K562 (cell line): Measurements from ENCODE around the gene TXNRD2. TPM values are rescaled to one million over a fixed set of nuclear protein-coding genes. Genes with fewer than 3 reads are reported as not detected.
A peak's percentile ranks its signal among the peaks of the same experiment; 100 is the strongest.

Experiments used
- ATAC-seq: fragments of 200-7000 bp; cut with Tn5 transposase; 3 replicates; pipeline ENCODE4 v1.9.1; 2020; ENCODE audit warnings: moderate library complexity
- BruUV-seq: library from RNA; stranded (reverse); fragments of 400-500 nt; replicated peaks from 2 replicates; lab custom pipeline; 2021; lab: Mats Ljungman, UMichigan
- CTCF ChIA-PET: fragments of 300-600 bp; formaldehyde crosslinking; extraction: SDS; loops from one replicate; lab custom pipeline; 2021; ENCODE audit warnings: low intra/inter-chr PET ratio; lab: Yijun Ruan, JAX
- POLR2A ChIA-PET: fragments of 300-600, 350-650 bp; sonication (Branson Sonifier 250); formaldehyde crosslinking; extraction: SDS; loops from one replicate; lab custom pipeline; 2021; ENCODE audit warnings: antibody characterized with exemption, inconsistent platforms; lab: Yijun Ruan, JAX
- DNase-seq, 4 experiments: peaks; one replicate each; pipeline versions ENCODE4 v3.0.0 to v3.0.0-alpha.2; 2011 to 2018; ENCODE audit warnings: low spot score in 3 of 4, mixed read lengths in 3 of 4; ENCODE audit errors: extremely low read depth in 1 of 4
- FAIRE-seq: peaks from 2 replicates; lab custom pipeline; 2011; peaks lifted over from hg19 to GRCh38; lab: Jason Lieb, UNC
- H2AFZ ChIP-seq: 2 replicates; pipeline ENCODE4 v1.6.0; 2011; ENCODE audit warnings: low read depth, low read length, control low read depth, inconsistent platforms
- H3K27ac ChIP-seq: fragments of 200-600 bp; 3 replicates; pipeline ENCODE4 v1.8.0; 2011; ENCODE audit warnings: low read depth, mild to moderate bottlenecking, control low read depth, inconsistent platforms, low read length, moderate library complexity, mixed read lengths; ENCODE audit errors: extremely low read depth
- H3K27me3 ChIP-seq, 2 experiments: fragments of 300-600 bp in 1 of 2; 2 replicates in 1 of 2; 3 replicates in 1 of 2; pipeline versions ENCODE4 v1.6.0 to v1.8.0; 2011; ENCODE audit warnings: inconsistent platforms in 2 of 2, low read length in 2 of 2, mild to moderate bottlenecking in 1 of 2, mixed read lengths in 1 of 2, moderate library complexity in 1 of 2; ENCODE audit not compliant: control insufficient read depth in 2 of 2, insufficient read depth in 2 of 2
- H3K36me3 ChIP-seq: fragments of 300-600 bp; 3 replicates; pipeline ENCODE4 v1.8.0; 2011; ENCODE audit warnings: mild to moderate bottlenecking, low read length, inconsistent platforms; ENCODE audit not compliant: control insufficient read depth, insufficient read depth
- H3K4me1 ChIP-seq, 2 experiments: fragments of 200-600 bp in 1 of 2; replicated peaks in 1 of 2; 2 replicates in 1 of 2; 3 replicates in 1 of 2; pipeline versions ENCODE4 v1.5.1 to v1.8.0; 2011; ENCODE audit warnings: inconsistent platforms in 2 of 2, low read length in 2 of 2, mild to moderate bottlenecking in 1 of 2, mixed read lengths in 1 of 2, moderate library complexity in 1 of 2; ENCODE audit not compliant: control insufficient read depth in 2 of 2, insufficient read depth in 2 of 2
- H3K4me2 ChIP-seq: 2 replicates; pipeline ENCODE4 v1.6.1; 2011; ENCODE audit warnings: low read length, control low read depth, inconsistent platforms, mixed read lengths; ENCODE audit not compliant: insufficient read depth
- H3K4me3 ChIP-seq: fragments of 200-600 bp; sonication (generic), shearing (Covaris generic); 2 replicates; pipeline ENCODE4 v1.5.1; 2016; ENCODE audit warnings: control low read depth, inconsistent platforms
- H3K79me2 ChIP-seq: fragments of 200-600 bp; 3 replicates; pipeline ENCODE4 v1.8.0; 2011; ENCODE audit warnings: low read length, inconsistent platforms; ENCODE audit not compliant: control insufficient read depth, insufficient read depth
- H3K9ac ChIP-seq, 2 experiments: 2 replicates each; pipeline versions ENCODE4 v1.6.0 to v1.6.1; 2011; ENCODE audit warnings: low read depth in 2 of 2, low read length in 2 of 2, control low read depth in 1 of 2, inconsistent platforms in 1 of 2, mild to moderate bottlenecking in 1 of 2, mixed read lengths in 1 of 2; ENCODE audit not compliant: insufficient read depth in 1 of 2
- H3K9me1 ChIP-seq: one replicate; pipeline ENCODE4 v1.6.0; 2011; ENCODE audit warnings: inconsistent platforms, mild to moderate bottlenecking, low read length, moderate library complexity; ENCODE audit not compliant: control insufficient read depth, insufficient read depth
- H3K9me3 ChIP-seq: replicated peaks from 2 replicates; pipeline ENCODE4 v1.5.1; 2011; ENCODE audit warnings: low read depth, low read length, inconsistent platforms; ENCODE audit not compliant: control insufficient read depth, insufficient read depth
- H4K20me1 ChIP-seq: replicated peaks from 2 replicates; pipeline ENCODE4 v1.6.1; 2011; ENCODE audit warnings: low read length, inconsistent platforms, mixed read lengths; ENCODE audit not compliant: control insufficient read depth, insufficient read depth
- ETV1 ChIP-seq: fragments of 450-650 bp; conservative IDR thresholded peaks from 2 replicates; pipeline ENCODE4 v1.6.1; 2016; ENCODE audit warnings: missing genetic modification characterization, control low read depth, low read depth, missing compliant biosample characterization
- HDAC8 ChIP-seq: fragments of 450-650 bp; IDR thresholded peaks from 2 replicates; pipeline ENCODE4 v1.6.1; 2016; ENCODE audit warnings: mild to moderate bottlenecking, missing genetic modification characterization, moderate library complexity, missing compliant biosample characterization
- HMG20B ChIP-seq: fragments of 250-450 bp; sonication (Bioruptor Pico); IDR thresholded peaks from 2 replicates; pipeline ENCODE4 v1.5.0; 2021; ENCODE audit warnings: mild to moderate bottlenecking
- HNRNPK ChIP-seq: fragments of 200-400 bp; formaldehyde crosslinking; IDR thresholded peaks from one replicate; pipeline ENCODE4 v1.6.1; 2018; ENCODE audit warnings: mild to moderate bottlenecking, low read depth, low read length; ENCODE audit not compliant: poor library complexity, severe bottlenecking
- MLLT1 ChIP-seq, 2 experiments: fragments of 450-650 bp; IDR thresholded peaks; 2 replicates each; pipeline ENCODE4 v1.6.1; 2016
- NFYB ChIP-seq: IDR thresholded peaks from 2 replicates; pipeline ENCODE4 v1.6.1; 2011; ENCODE audit warnings: mild to moderate bottlenecking, moderate library complexity; ENCODE audit not compliant: insufficient read length; ENCODE audit errors: extremely low read depth
- PML ChIP-seq: IDR thresholded peaks from 2 replicates; pipeline ENCODE4 v1.6.1; 2012; ENCODE audit warnings: low read length, inconsistent platforms
- RFX7 ChIP-seq: fragments of 250-450 bp; sonication (Bioruptor Pico); IDR thresholded peaks from 2 replicates; pipeline ENCODE4 v1.5.1; 2021; ENCODE audit warnings: mild to moderate bottlenecking
- SFPQ ChIP-seq: fragments of 200-400 bp; formaldehyde crosslinking; IDR thresholded peaks from 2 replicates; pipeline ENCODE4 v1.6.1; 2017; ENCODE audit warnings: mild to moderate bottlenecking, low read depth, low read length, moderate library complexity
- SRF ChIP-seq, 2 experiments: fragments of 250-450, 450-650 bp in 1 of 2; sonication (Bioruptor Pico) in 1 of 2; sonication (generic) in 1 of 2; formaldehyde crosslinking; IDR thresholded peaks; 2 replicates each; pipeline versions ENCODE4 v1.5.0 to v1.5.1; 2020 to 2022; ENCODE audit warnings: mild to moderate bottlenecking in 1 of 2, missing genetic modification reagents in 1 of 2
- XRCC4 ChIP-seq: IDR thresholded peaks from one replicate; pipeline ENCODE4 v1.6.1; 2011; ENCODE audit not compliant: insufficient read depth, insufficient read length; ENCODE audit errors: extremely low read depth
- ZNF212 ChIP-seq: fragments of 450-650 bp; formaldehyde crosslinking; IDR thresholded peaks from 2 replicates; pipeline ENCODE4 v1.4.0; 2020; ENCODE audit warnings: mild to moderate bottlenecking
- ZNF23 ChIP-seq: fragments of 250-450 bp; sonication (Bioruptor Pico); IDR thresholded peaks from 2 replicates; pipeline ENCODE4 v1.4.0; 2020; ENCODE audit warnings: mild to moderate bottlenecking
- ZNF347 ChIP-seq: fragments of 450-650 bp; formaldehyde crosslinking; IDR thresholded peaks from 2 replicates; pipeline ENCODE4 v1.4.0; 2020; ENCODE audit warnings: low read depth, mild to moderate bottlenecking, moderate library complexity
- ZNF586 ChIP-seq: fragments of 450-650 bp; formaldehyde crosslinking; conservative IDR thresholded peaks from 2 replicates; pipeline ENCODE4 v1.4.0; 2020; ENCODE audit warnings: mild to moderate bottlenecking, moderate library complexity
- WGBS: fragments of 100-300 bp; shearing (Covaris generic); methylation state at CpG from one replicate; pipeline ENCODE4 v1.1.6; 2016; ENCODE audit warnings: low coverage, mixed read lengths; ENCODE audit not compliant: insufficient coverage; ENCODE audit errors: missing lambda C conversion rate; 5-methylcytosine and 5-hydroxymethylcytosine counted together
- in situ Hi-C: fragments of 300-500 bp; cut with MboI; formaldehyde crosslinking; loops from 4 replicates; pipeline ENCODE4 v1.15.0; 2018; ENCODE audit warnings: inconsistent platforms, mixed read lengths
- intact Hi-C: fragments of 100-400 bp; cut with micrococcal nuclease; formaldehyde crosslinking; loops from 2 replicates; pipeline ENCODE4 v1.14.2; 2022
- polyA plus RNA-seq, 8 experiments: library from polyadenylated mRNA; depleted of rRNA in 4 of 8; stranded (reverse) in 5 of 8; unstranded in 3 of 8; fragments of >200 nt; fragmentation: Nextera tagmentation in 2 of 8; fragmentation: Illumina TruSeq in 1 of 8; extraction: Ambion mirVana in 2 of 8; extraction: Trizol in 1 of 8; gene quantifications; 2 replicates each; pipeline versions ENCODE4 v1.2.1 to v1.2.3, GENCODE V29; 2011 to 2014; ENCODE audit warnings: inconsistent platforms in 1 of 8, missing spikeins in 1 of 8
- total RNA-seq, 7 experiments: library from RNA; depleted of rRNA in 6 of 7; stranded (reverse); fragments of >200 nt in 6 of 7; fragmentation: Illumina TruSeq in 2 of 7; extraction: Trizol in 2 of 7; gene quantifications; 2 replicates each; pipeline versions ENCODE4 v1.2.1 to v1.2.3, GENCODE V29; 2011 to 2021; ENCODE audit warnings: low replicate concordance in 1 of 7
- TF ChIP-seq, protein P1 (sequence below): fragments of 450-650 bp; formaldehyde crosslinking; IDR thresholded peaks from 2 replicates; pipeline ENCODE4 v1.4.0; 2020; ENCODE audit warnings: mild to moderate bottlenecking

Gene TXNRD2
- total and polyA plus RNA-seq, 9 of the 15 experiments (the other 6 are each of a cell fraction or from before 2014, with no cell fraction given): 3.3 to 80.2 (median 49.4) TPM

GRCh38 chr22:19882446-19883381 is 58.9 kb downstream of the TXNRD2 start:
- no TSS peak for BruUV-seq
- H4K20me1 ChIP-seq: peaks cover 34% of the 10 kb centered on the region
- peaks cover 0 to 9% of the 10 kb centered on the region in 2 experiments; a peak in 1 of 5 replicates for H3K27me3 ChIP-seq
- no peak overlapping the region for H3K4me3 ChIP-seq
- no peaks in the 10 kb centered on the region for H3K9me3 ChIP-seq
- ATAC-seq (no peak), FAIRE-seq (no peak), DNase-seq (no peak)
- peaks cover 5 to 69% of the 10 kb centered on the region in 2 experiments for H3K4me1 ChIP-seq
- no peak overlapping the region for H3K27ac ChIP-seq
- in situ Hi-C loops: no loop called here
- ChIA-PET CTCF (no interaction called here), POLR2A (interaction anchor here (0.6 to 4.0 kb wide), 9 partner anchors 8 to 376 kb away, joined by 3 to 21 read pairs (median 4); no protein-coding TSS in a partner anchor)
- no peaks in the 10 kb centered on the region for H3K79me2 ChIP-seq
- peak overlapping the region in 1 of 2 experiments; percentile 39; a peak in 1 of 4 replicates for H3K9ac ChIP-seq
- H2AFZ ChIP-seq: no peak overlapping the region
- H3K36me3 ChIP-seq: no peaks in the 10 kb centered on the region
- 65% methylated on average over 26 of the region's 26 CpGs for WGBS
- no peak overlapping the region for H3K4me2 ChIP-seq
- H3K9me1 ChIP-seq: no peaks in the 10 kb centered on the region
- intact Hi-C loops: no loop called here
- TF ChIP-seq SRF (CRISPR knock-in tag; IDR thresholded peaks at IDR 0.05) (no peak), MLLT1 (IDR thresholded peaks at IDR 0.05) (no peak), PML (no peak), ZNF23 (CRISPR knock-in tag) (no peak), HMG20B (no peak), SFPQ (no peak), ZNF586 (CRISPR knock-in tag) (no peak), HDAC8 (no peak), HNRNPK (no peak), ZNF347 (CRISPR knock-in tag) (no peak), XRCC4 (no peak), ETV1 (tag) (no peak), NFYB (no peak), ZNF212 (CRISPR knock-in tag) (no peak), RFX7 (CRISPR knock-in tag) (peak; percentile 55; the same call in 1 of the 2 replicates)
- TF ChIP-seq, protein P1, sequence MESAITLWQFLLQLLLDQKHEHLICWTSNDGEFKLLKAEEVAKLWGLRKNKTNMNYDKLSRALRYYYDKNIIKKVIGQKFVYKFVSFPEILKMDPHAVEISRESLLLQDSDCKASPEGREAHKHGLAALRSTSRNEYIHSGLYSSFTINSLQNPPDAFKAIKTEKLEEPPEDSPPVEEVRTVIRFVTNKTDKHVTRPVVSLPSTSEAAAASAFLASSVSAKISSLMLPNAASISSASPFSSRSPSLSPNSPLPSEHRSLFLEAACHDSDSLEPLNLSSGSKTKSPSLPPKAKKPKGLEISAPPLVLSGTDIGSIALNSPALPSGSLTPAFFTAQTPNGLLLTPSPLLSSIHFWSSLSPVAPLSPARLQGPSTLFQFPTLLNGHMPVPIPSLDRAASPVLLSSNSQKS (CRISPR knock-in tag): no peak
